HFF-Myc (cell line): ENCODE data around the gene RNFT1.
"Not testable (repeated sequence)": the region's sequence is repeated elsewhere in the genome, so short reads cannot be mapped to it uniquely, and the experiment has no call there.

Source experiments
- DNase-seq: peaks from one replicate; pipeline ENCODE4 v3.0.0-alpha.2; 2011; ENCODE audit warnings: low read depth; ENCODE audit errors: extremely low read depth
- H3K4me3 ChIP-seq: replicated peaks from 2 replicates; pipeline ENCODE4 v1.5.1; 2011; ENCODE audit warnings: low read depth, mild to moderate bottlenecking, control low read depth, low read length
- TF ChIP-seq, protein P1 (sequence below): IDR thresholded peaks from 2 replicates; pipeline ENCODE4 v1.5.1; 2012; ENCODE audit warnings: mild to moderate bottlenecking, low read depth, low read length, control low read depth; ENCODE audit errors: missing control alignments

The RNFT1 gene

DNA sequence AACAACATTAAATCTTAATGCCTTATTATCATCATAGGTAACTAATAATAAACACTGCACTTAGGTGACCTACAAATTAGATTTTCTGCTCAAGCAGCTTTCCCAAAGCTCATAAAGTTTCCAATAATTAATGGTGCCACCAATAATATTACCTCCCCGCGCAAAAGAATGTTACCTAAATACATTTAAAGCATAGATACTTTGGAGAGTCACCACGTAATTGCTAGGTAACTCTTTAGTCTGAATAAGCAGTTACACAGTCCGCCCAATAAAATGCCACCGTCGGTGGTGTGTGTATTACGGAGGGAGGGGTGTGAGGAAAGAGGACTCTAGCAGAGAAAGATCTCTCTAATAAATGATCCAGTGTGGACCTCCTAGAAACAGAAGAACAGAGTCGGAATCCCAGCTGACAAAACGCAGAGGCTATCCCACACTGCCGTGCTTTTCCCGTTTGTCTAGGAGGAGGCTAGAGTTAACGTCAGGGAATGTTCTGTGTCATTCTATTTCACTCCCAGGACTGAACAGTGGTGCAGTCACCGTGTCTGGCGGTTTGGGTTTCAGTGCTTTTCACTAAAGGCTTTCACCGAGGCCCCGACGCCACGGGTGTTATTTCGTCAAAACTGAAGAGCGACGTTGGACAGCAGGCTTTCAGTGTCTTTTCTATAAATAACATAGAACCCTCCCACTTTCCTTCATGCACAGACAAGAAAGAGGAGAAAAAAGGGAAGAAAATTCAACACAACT is 630 bp downstream of the RNFT1 start:
- peak overlapping the region; percentile 87 for H3K4me3 ChIP-seq
- TF ChIP-seq, protein P1, sequence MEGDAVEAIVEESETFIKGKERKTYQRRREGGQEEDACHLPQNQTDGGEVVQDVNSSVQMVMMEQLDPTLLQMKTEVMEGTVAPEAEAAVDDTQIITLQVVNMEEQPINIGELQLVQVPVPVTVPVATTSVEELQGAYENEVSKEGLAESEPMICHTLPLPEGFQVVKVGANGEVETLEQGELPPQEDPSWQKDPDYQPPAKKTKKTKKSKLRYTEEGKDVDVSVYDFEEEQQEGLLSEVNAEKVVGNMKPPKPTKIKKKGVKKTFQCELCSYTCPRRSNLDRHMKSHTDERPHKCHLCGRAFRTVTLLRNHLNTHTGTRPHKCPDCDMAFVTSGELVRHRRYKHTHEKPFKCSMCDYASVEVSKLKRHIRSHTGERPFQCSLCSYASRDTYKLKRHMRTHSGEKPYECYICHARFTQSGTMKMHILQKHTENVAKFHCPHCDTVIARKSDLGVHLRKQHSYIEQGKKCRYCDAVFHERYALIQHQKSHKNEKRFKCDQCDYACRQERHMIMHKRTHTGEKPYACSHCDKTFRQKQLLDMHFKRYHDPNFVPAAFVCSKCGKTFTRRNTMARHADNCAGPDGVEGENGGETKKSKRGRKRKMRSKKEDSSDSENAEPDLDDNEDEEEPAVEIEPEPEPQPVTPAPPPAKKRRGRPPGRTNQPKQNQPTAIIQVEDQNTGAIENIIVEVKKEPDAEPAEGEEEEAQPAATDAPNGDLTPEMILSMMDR, result no peak
- no peak for DNase-seq

GRCh38 chr17:59962739-59963318 is 1.7 kb downstream of the RNFT1 start:
- no peak for DNase-seq
- TF ChIP-seq, protein P1, result no peak
- H3K4me3 ChIP-seq, result no peak overlapping the region

- DNase-seq, H3K4me3 ChIP-seq: not testable (repeated sequence)
Measured at GRCh38 chr17:59959574-59959973, 5.0 kb downstream of the RNFT1 start.

DNA sequence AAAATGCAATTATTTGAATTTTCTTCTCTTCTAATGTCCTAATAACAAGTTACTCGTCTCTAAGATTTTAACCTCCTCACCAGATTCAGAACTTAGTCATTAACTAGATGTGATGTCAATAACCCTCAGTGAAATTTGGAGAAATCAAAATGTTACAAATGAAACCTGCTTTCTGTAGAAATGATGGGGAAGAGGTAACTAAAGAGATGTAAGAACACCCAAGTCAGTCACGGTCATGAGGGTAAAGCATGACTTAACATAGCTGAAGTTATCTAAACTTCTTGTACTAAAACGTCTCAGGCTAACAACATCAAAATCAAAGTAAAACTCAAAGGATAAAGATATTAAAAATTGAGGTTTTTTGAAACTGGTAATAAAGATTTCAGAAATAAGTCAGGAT is 9.7 kb downstream of the RNFT1 start:
- no peak overlapping the region for H3K4me3 ChIP-seq
- DNase-seq, result no peak
- TF ChIP-seq, protein P1, result no peak

DNA sequence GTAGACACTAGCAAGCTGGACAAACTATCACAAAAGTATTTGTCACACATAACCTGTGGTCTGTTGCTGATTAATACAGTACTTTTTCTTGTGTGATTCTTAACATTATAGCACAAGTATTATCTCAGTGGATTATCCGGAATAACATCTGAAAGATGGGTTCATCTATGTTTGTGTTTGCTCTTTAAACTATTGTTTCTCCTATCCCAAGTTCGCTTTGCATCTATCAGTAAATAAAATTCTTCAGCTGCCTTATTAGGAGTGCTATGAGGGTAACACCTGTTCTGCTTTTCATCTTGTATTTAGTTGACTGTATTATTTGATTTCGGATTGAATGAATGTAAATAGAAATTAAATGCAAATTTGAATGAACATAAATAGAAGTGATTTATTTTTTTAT is 14.5 kb downstream of the RNFT1 start:
- TF ChIP-seq, protein P1, result no peak
- no peak for DNase-seq

GRCh38 chr17:59947310-59947709 is 17.2 kb downstream of the RNFT1 start:
- DNase-seq, H3K4me3 ChIP-seq: not testable (repeated sequence)

More for the DNA sequence above, 14.5 kb downstream of the RNFT1 start:
- no peak overlapping the region for H3K4me3 ChIP-seq

- DNase-seq, H3K4me3 ChIP-seq: not testable (repeated sequence)
Measured at GRCh38 chr17:59946433-59946832, 18.1 kb downstream of the RNFT1 start.

GRCh38 chr17:59941131-59941530 is 23.4 kb downstream of the RNFT1 start:
- TF ChIP-seq, protein P1, result no peak

GRCh38 chr17:59940697-59941096 is 23.8 kb downstream of the RNFT1 start:
- DNase-seq, H3K4me3 ChIP-seq: not testable (repeated sequence)

More at GRCh38 chr17:59941131-59941530, 23.4 kb downstream of the RNFT1 start:
- no peak overlapping the region for H3K4me3 ChIP-seq
- no peak for DNase-seq

GRCh38 chr17:59933317-59933716 is 31.2 kb downstream of the RNFT1 start:
- DNase-seq, H3K4me3 ChIP-seq: not testable (repeated sequence)

- peak; percentile 1 for DNase-seq
- H3K4me3 ChIP-seq, result not testable (repeated sequence)
Measured at GRCh38 chr17:59930768-59931167, 33.8 kb downstream of the RNFT1 start.

- H3K4me3 ChIP-seq, DNase-seq: not testable (repeated sequence)
Measured at GRCh38 chr17:59930121-59930520, 34.4 kb downstream of the RNFT1 start.
